Coronary artery (tissue), 2 donors: ENCODE data around the gene BSPRY.
A peak's percentile ranks its signal among the peaks of the same experiment; 100 is the strongest.
"Not testable (repeated sequence)": the region's sequence is repeated elsewhere in the genome, so short reads cannot be mapped to it uniquely, and the experiment has no call there.

Experiments used
- DNase-seq: peaks from one replicate; pipeline ENCODE4 v3.0.0-alpha.2; 2017; ENCODE audit warnings: low spot score
- H3K27ac ChIP-seq, 2 donors: fragments of 200-600 bp; sonication (generic); one replicate each; pipeline ENCODE4 v1.5.1; 2016 to 2019
- H3K4me3 ChIP-seq: fragments of 200-600 bp; sonication (generic); 2 replicates; pipeline ENCODE4 v1.5.1; 2016; ENCODE audit warnings: mild to moderate bottlenecking, moderate library complexity
- TF ChIP-seq, protein P1 (sequence below): fragments of 200-600 bp; sonication (generic); IDR thresholded peaks from one replicate; pipeline ENCODE4 v1.5.1; 2019; ENCODE audit warnings: antibody characterized with exemption

Gene BSPRY

DNA sequence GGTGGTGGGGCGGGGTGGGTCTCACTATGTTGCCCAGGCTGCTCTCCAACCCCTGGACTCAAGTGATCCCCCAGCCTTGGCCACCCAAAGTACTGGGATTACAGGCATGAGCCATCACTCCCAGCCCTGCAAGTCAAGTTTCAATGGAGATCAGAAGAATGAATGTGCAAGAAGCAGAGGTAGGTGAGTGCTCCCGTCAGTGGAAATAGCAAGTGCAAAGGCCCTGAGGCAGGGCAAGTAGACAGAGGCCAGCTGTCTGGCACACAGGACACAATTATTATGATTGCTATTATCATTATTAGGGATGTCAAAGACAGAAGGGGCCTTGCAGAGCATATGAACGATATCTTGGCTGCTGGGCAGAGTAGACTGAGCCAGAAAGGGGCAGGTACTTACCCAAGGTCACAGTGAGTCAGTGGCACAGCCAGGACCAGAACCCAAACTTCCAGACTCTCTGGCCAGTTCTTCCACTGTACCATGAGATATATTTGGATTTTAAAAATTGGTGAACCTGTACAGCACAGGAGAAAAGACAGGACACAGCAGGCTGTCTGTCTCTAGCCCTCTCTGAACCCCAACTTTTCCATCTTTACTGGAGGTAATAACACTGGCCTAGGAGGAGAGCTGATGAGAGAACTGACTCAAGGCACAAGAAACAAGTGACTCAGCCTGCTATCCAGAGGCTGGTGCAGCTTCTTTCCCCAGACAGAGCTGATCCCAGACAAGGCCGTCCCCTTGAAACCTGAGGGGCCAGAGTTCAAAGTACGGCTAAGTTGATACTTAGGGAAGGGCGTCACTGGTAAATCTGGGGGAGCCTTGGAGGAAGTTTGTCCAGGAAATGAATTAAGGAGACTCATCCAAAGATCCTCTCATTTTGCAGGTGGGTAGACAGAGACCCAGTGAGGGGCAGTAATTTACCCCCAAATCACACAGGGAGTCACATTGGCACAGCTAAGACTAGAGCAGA is 26.0 kb downstream of the BSPRY start:
- TF ChIP-seq, protein P1, sequence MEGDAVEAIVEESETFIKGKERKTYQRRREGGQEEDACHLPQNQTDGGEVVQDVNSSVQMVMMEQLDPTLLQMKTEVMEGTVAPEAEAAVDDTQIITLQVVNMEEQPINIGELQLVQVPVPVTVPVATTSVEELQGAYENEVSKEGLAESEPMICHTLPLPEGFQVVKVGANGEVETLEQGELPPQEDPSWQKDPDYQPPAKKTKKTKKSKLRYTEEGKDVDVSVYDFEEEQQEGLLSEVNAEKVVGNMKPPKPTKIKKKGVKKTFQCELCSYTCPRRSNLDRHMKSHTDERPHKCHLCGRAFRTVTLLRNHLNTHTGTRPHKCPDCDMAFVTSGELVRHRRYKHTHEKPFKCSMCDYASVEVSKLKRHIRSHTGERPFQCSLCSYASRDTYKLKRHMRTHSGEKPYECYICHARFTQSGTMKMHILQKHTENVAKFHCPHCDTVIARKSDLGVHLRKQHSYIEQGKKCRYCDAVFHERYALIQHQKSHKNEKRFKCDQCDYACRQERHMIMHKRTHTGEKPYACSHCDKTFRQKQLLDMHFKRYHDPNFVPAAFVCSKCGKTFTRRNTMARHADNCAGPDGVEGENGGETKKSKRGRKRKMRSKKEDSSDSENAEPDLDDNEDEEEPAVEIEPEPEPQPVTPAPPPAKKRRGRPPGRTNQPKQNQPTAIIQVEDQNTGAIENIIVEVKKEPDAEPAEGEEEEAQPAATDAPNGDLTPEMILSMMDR, result no peak
- no peak overlapping the region for H3K27ac ChIP-seq
- no peak for DNase-seq

DNA sequence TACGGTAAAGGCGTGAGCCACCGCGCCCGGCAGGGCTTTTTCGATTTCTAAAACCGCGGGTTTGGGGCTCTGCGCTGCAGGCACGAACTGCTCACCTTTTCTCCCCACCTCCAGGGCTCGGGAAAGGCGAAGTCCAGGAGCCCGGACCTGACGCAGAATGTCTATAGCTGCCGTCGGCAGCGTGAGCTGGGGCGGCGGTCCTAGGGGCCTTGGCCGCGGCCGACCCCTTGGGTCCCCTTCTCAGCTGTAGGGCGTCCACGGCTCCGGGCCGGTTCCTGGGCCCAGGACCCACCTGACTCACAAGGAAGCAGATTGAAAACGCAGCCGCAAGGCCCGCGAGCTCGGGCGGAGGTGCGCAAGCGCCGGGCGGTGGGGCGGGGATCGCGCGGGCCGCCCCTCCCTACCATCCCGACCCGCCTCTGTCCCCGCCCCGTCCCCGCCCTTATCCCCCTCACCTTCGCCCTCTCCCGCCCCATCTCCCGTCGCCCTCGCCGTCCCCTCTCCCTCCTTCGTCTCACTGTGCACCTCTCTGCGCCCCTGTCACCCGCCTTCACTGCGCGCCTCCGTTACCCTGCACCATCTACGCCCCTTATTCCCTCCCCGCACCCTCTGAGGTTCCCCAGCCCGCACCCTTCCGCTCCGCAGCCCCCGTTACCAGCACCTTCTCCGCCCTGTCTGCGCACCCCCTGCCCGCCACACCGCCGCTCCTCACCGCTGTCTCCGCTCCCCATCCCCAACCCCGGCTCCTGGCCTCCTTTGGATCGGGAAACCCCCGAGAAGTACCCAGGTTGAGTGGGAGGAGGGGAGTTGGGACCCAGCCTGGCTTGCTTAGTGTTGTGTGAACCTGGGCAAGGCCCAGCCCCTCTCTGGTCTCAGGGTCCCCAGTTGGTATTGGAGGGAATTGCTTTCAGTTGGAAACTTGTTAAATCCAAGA is 27.6 kb downstream of the BSPRY start, which contains the start of gene HDHD3:
Gene HDHD3, minus strand, starts transcription at position 353 of the 934 bp plus-strand sequence. CDS start 2,632 bp downstream, outside the sequence.
- peak; percentile 84 for DNase-seq
- Histone ChIP-seq H3K27ac (peak within 1 kb of the TSS; percentile 49 to 86), H3K4me3 (peak within 1 kb of the TSS; percentile 73)

More for the DNA sequence above, 26.0 kb downstream of the BSPRY start:
- peak overlapping the region; percentile 73 for H3K4me3 ChIP-seq

DNA sequence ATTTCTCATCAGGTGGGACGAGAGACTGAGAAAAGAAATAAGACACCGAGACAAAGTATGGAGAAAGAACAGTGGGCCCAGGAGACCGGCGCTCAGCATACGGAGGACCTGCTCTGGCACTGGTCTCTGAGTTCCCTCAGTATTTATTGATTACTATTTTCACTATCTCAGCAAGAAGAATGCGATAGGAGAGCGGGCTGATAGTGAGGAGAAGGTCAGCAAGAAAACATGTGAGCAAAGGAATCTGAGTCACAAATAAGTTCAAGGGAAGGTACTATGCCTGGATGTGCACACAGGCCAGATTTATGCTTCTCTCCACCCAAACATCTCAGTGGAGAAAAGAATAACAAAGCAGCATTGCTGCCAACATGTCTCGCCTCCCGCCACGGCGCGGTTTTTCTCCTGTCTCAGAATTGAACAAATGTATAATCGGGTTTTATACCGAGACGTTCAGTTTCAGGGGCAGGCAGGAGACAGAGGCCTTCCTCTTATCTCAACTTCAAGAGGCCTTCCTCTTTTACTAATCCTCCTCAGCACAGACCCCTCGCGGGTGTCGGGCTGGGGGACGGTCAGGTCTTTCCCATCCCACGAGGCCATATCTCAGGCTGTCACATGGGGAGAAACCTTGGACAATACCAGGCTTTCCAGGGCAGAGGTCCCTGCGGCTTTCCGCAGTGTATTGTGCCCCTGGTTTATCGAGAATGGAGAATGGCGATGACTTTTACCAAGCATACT is 29.9 kb downstream of the BSPRY start:
- not testable (repeated sequence) for H3K4me3 ChIP-seq, H3K27ac ChIP-seq, DNase-seq

More for the DNA sequence above, 27.6 kb downstream of the BSPRY start, which contains the start of gene HDHD3:
- TF ChIP-seq, protein P1, result no peak

DNA sequence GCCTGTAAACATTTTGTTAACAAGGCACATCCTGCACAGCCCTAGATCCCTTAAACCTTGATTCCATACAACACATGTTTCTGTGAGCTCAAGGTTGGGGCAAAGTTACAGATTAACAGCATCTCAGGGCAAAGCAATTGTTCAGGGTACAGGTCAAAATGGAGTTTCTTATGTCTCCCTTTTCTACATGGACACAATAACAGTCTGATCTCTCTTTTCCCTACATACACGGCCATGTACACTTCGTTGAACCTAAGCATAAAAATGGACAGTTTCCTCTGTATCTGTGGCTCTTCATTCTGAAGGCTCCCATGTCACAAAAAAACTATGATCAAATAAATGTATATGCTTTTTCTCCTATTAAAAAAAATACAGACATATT is 30.5 kb downstream of the BSPRY start:
- H3K27ac ChIP-seq, DNase-seq, H3K4me3 ChIP-seq: not testable (repeated sequence)

DNA sequence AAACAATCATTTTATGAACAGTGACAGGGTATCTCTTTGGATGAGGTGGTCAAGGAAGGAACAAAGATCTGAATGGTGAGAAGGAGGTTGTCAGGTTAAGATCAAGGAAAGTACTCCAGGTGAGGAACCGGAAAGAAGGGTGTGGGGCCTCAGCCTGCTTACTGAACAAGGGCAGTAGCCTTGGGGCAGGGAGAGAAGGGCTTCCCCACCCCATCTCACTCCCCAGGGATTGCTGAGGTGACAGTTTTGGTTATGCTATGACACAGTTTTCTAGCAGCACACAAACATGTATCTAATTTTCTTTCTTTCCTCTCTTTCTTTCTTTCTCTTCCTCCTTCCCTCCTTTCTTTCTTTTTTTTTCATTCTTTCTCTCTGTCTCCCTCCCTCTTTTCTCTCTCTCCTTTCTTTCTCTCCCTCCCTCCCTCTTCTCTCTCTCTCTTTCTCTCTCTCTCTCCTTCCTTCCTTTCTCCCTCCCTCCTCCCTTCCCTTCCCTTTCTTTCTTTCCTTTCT is 31.6 kb downstream of the BSPRY start:
- Histone ChIP-seq H3K4me3 (no peak overlapping the region), H3K27ac (no peak overlapping the region)
- no peak for DNase-seq
- TF ChIP-seq, protein P1, result no peak

DNA sequence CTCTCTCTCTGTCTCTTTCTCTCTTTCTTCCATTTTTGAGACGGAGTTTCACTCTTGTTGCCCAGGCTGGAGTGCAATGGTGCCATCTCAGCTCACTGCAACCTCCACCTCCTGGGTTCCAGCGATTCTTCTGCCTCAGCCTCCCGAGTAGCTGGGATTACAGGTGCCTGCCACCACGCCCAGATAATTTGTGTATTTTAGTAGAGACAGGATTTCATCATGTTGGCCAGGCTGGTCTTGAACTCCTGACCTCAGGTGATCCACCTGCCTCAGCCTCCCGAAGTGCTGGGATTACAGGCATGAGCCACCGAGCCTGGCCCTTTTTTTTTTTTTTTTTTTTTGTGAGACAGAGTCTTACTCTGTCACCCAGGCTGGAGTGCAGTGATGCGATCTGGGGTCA is 32.1 kb downstream of the BSPRY start:
- H3K4me3 ChIP-seq, H3K27ac ChIP-seq, DNase-seq: not testable (repeated sequence)

DNA sequence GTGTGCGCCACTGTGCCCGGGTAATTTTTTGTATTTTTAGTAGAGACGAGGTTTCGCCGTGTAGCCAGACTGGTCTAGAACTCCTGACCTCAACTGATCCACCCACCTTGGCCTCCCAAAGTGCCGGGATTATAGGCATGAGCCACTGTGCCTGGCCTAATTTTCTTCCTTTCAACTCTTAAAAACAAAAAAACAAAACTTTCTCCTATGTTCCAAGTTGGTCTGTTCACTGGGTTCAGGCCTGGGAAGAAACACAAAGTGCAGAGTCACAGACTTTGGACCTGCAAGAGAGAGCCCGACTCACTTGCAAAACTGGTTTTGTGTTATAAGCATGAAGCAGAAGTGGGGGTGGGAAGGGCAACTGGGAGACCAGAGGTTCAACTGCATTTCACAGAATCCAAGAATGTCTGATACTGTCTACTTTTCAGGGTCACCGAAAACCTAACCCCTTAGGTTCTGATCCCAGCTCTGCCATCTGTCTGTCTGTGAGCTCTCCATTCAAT is 32.6 kb downstream of the BSPRY start:
- Histone ChIP-seq H3K27ac (no peak overlapping the region), H3K4me3 (no peak overlapping the region)
- TF ChIP-seq, protein P1, result no peak
- no peak for DNase-seq
